ENCODE measurements around the gene JAKMIP2. TPM values are rescaled to one million over a fixed set of nuclear protein-coding genes. Genes with fewer than 3 reads are reported as not detected.

Gene JAKMIP2
- total RNA-seq, 1 experiment from 2014 or later: 67.4 TPM

GRCh38 chr5:147694772-147695171 lies 87.8 kb downstream of the JAKMIP2 start:
- no peak for TF ChIP-seq CTCF (conservative IDR thresholded peaks at IDR 0.05; ENCODE audit: low read depth, low read length)
- TF ChIP-seq EZH2 (IDR thresholded peaks at IDR 0.05; ENCODE audit: borderline replicate concordance, low read depth, low read length, poor library complexity, severe bottlenecking): no peak
- no peak for DNase-seq (ENCODE audit: low spot score)
- CTCF ChIA-PET: no interaction called here
- POLR2A ChIA-PET (ENCODE audit: low non-redundant PET): interaction anchor here (0.6 kb wide), 1 partner anchor 1693 kb away, joined by 3 read pairs; no protein-coding TSS in a partner anchor
- peaks cover 22% of the 10 kb centered on the region for H3K9me3 ChIP-seq (ENCODE audit: low read depth, low read length, poor library complexity, severe bottlenecking)
- peaks cover 42% of the 10 kb centered on the region for H3K4me1 ChIP-seq (ENCODE audit: insufficient read depth, low read length, poor library complexity, severe bottlenecking)
- BruUV-seq (replicated peaks): no TSS peak
- H3K36me3 ChIP-seq (ENCODE audit: insufficient read depth, low read length, poor library complexity, severe bottlenecking): peaks cover 21% of the 10 kb centered on the region
- H3K27me3 ChIP-seq (replicated peaks; ENCODE audit: insufficient read depth, low read depth, low read length, poor library complexity): no peaks in the 10 kb centered on the region
- H3K27ac ChIP-seq (ENCODE audit: low read depth, low read length, poor library complexity, severe bottlenecking): no peak overlapping the region
- intact Hi-C loops (cut with micrococcal nuclease; ENCODE audit: unreplicated experiment): no loop called here
- no peak overlapping the region for H3K4me3 ChIP-seq (ENCODE audit: low read depth, low read length, poor library complexity, severe bottlenecking)

- no peak for DNase-seq (ENCODE audit: low spot score)
- no peak overlapping the region for H3K4me3 ChIP-seq (ENCODE audit: low read depth, low read length, poor library complexity, severe bottlenecking)
- H3K27me3 ChIP-seq (replicated peaks; ENCODE audit: insufficient read depth, low read depth, low read length, poor library complexity): no peaks in the 10 kb centered on the region
- peaks cover 9% of the 10 kb centered on the region for H3K36me3 ChIP-seq (ENCODE audit: insufficient read depth, low read length, poor library complexity, severe bottlenecking)
- TF ChIP-seq EZH2 (IDR thresholded peaks at IDR 0.05; ENCODE audit: borderline replicate concordance, low read depth, low read length, poor library complexity, severe bottlenecking) (no peak), CTCF (conservative IDR thresholded peaks at IDR 0.05; ENCODE audit: low read depth, low read length) (no peak)
- CTCF ChIA-PET: no interaction called here
- peaks cover 53% of the 10 kb centered on the region for H3K4me1 ChIP-seq (ENCODE audit: insufficient read depth, low read length, poor library complexity, severe bottlenecking)
- H3K9me3 ChIP-seq (ENCODE audit: low read depth, low read length, poor library complexity, severe bottlenecking): peaks cover 11% of the 10 kb centered on the region
- no TSS peak for BruUV-seq (replicated peaks)
- POLR2A ChIA-PET (ENCODE audit: low non-redundant PET): no interaction called here
- H3K27ac ChIP-seq (ENCODE audit: low read depth, low read length, poor library complexity, severe bottlenecking): no peak overlapping the region
- intact Hi-C loops (cut with micrococcal nuclease; ENCODE audit: unreplicated experiment): no loop called here
Measured at GRCh38 chr5:147693233-147693632, 89.3 kb downstream of the JAKMIP2 start.

GRCh38 chr5:147691130-147691529 lies 91.4 kb downstream of the JAKMIP2 start:
- CTCF ChIA-PET: no interaction called here
- no peak overlapping the region for H3K4me3 ChIP-seq (ENCODE audit: low read depth, low read length, poor library complexity, severe bottlenecking)
- no peak for TF ChIP-seq EZH2 (IDR thresholded peaks at IDR 0.05; ENCODE audit: borderline replicate concordance, low read depth, low read length, poor library complexity, severe bottlenecking)
- no peak for TF ChIP-seq CTCF (conservative IDR thresholded peaks at IDR 0.05; ENCODE audit: low read depth, low read length)
- POLR2A ChIA-PET (ENCODE audit: low non-redundant PET): no interaction called here
- no peaks in the 10 kb centered on the region for H3K9me3 ChIP-seq (ENCODE audit: low read depth, low read length, poor library complexity, severe bottlenecking)
- H3K36me3 ChIP-seq (ENCODE audit: insufficient read depth, low read length, poor library complexity, severe bottlenecking): peaks cover 3% of the 10 kb centered on the region
- DNase-seq (ENCODE audit: low spot score): no peak
- intact Hi-C loops (cut with micrococcal nuclease; ENCODE audit: unreplicated experiment): no loop called here
- H3K27ac ChIP-seq (ENCODE audit: low read depth, low read length, poor library complexity, severe bottlenecking): no peak overlapping the region
- H3K4me1 ChIP-seq (ENCODE audit: insufficient read depth, low read length, poor library complexity, severe bottlenecking): peaks cover 67% of the 10 kb centered on the region
- no TSS peak for BruUV-seq (replicated peaks)
- no peaks in the 10 kb centered on the region for H3K27me3 ChIP-seq (replicated peaks; ENCODE audit: insufficient read depth, low read depth, low read length, poor library complexity)

Data from A673 (cell line).